Measurements from ENCODE around the gene PPFIBP1. TPM values are rescaled to one million over a fixed set of nuclear protein-coding genes. Genes with fewer than 3 reads are reported as not detected.

Gene PPFIBP1
- total RNA-seq, 1 donor from 2014 or later = 184 TPM

- DNase-seq (ENCODE audit: low spot score) = no peak
Measured at GRCh38 chr12:27614866-27615265, 90.9 kb downstream of the PPFIBP1 start.

GRCh38 chr12:27615331-27615891 lies 91.4 kb downstream of the PPFIBP1 start:
- Mint-ChIP-seq H3K4me1 (ENCODE audit: unreplicated experiment) (peaks cover 21% of the 10 kb centered on the region), H3K4me3 (ENCODE audit: unreplicated experiment) (no peak overlapping the region), H3K27me3 (ENCODE audit: unreplicated experiment) (peaks cover 1% of the 10 kb centered on the region), H3K36me3 (ENCODE audit: low read depth, unreplicated experiment) (peaks cover 20% of the 10 kb centered on the region), H3K9me3 (ENCODE audit: unreplicated experiment) (no peaks in the 10 kb centered on the region), H3K27ac (ENCODE audit: unreplicated experiment) (no peak overlapping the region)
- TF ChIP-seq CTCF (IDR thresholded peaks at IDR 0.05; ENCODE audit: unreplicated experiment) = no peak
- no peak for DNase-seq (ENCODE audit: low spot score)

More at GRCh38 chr12:27614866-27615265, 90.9 kb downstream of the PPFIBP1 start:
- no peak for TF ChIP-seq CTCF (IDR thresholded peaks at IDR 0.05; ENCODE audit: unreplicated experiment)
- Mint-ChIP-seq H3K27me3 (ENCODE audit: unreplicated experiment) (peaks cover 1% of the 10 kb centered on the region), H3K27ac (ENCODE audit: unreplicated experiment) (no peak overlapping the region), H3K4me1 (ENCODE audit: unreplicated experiment) (peaks cover 21% of the 10 kb centered on the region), H3K36me3 (ENCODE audit: low read depth, unreplicated experiment) (peaks cover 17% of the 10 kb centered on the region), H3K9me3 (ENCODE audit: unreplicated experiment) (no peaks in the 10 kb centered on the region), H3K4me3 (ENCODE audit: unreplicated experiment) (no peak overlapping the region)

GRCh38 chr12:27616356-27617142 lies 92.5 kb downstream of the PPFIBP1 start:
- H3K4me1 Mint-ChIP-seq (ENCODE audit: unreplicated experiment) = peaks cover 21% of the 10 kb centered on the region
- peaks cover 20% of the 10 kb centered on the region for H3K36me3 Mint-ChIP-seq (ENCODE audit: low read depth, unreplicated experiment)
- H3K4me3 Mint-ChIP-seq (ENCODE audit: unreplicated experiment) = no peak overlapping the region
- DNase-seq (ENCODE audit: low spot score) = no peak
- no peak for TF ChIP-seq CTCF (IDR thresholded peaks at IDR 0.05; ENCODE audit: unreplicated experiment)
- no peaks in the 10 kb centered on the region for H3K9me3 Mint-ChIP-seq (ENCODE audit: unreplicated experiment)
- H3K27me3 Mint-ChIP-seq (ENCODE audit: unreplicated experiment) = peaks cover 1% of the 10 kb centered on the region
- no peak overlapping the region for H3K27ac Mint-ChIP-seq (ENCODE audit: unreplicated experiment)

GRCh38 chr12:27618836-27619235 lies 94.8 kb downstream of the PPFIBP1 start:
- no peak for DNase-seq (ENCODE audit: low spot score)
- Mint-ChIP-seq H3K4me3 (ENCODE audit: unreplicated experiment) (no peak overlapping the region), H3K9me3 (ENCODE audit: unreplicated experiment) (no peaks in the 10 kb centered on the region), H3K27me3 (ENCODE audit: unreplicated experiment) (peaks cover 1% of the 10 kb centered on the region), H3K36me3 (ENCODE audit: low read depth, unreplicated experiment) (peaks cover 9% of the 10 kb centered on the region), H3K4me1 (ENCODE audit: unreplicated experiment) (peaks cover 22% of the 10 kb centered on the region), H3K27ac (ENCODE audit: unreplicated experiment) (no peak overlapping the region)
- no peak for TF ChIP-seq CTCF (IDR thresholded peaks at IDR 0.05; ENCODE audit: unreplicated experiment)

GRCh38 chr12:27619308-27619707 lies 95.3 kb downstream of the PPFIBP1 start:
- TF ChIP-seq CTCF (IDR thresholded peaks at IDR 0.05; ENCODE audit: unreplicated experiment) = no peak
- H3K36me3 Mint-ChIP-seq (ENCODE audit: low read depth, unreplicated experiment) = peaks cover 7% of the 10 kb centered on the region
- no peak overlapping the region for H3K4me3 Mint-ChIP-seq (ENCODE audit: unreplicated experiment)
- peaks cover 1% of the 10 kb centered on the region for H3K27me3 Mint-ChIP-seq (ENCODE audit: unreplicated experiment)
- no peaks in the 10 kb centered on the region for H3K9me3 Mint-ChIP-seq (ENCODE audit: unreplicated experiment)
- peaks cover 22% of the 10 kb centered on the region for H3K4me1 Mint-ChIP-seq (ENCODE audit: unreplicated experiment)
- H3K27ac Mint-ChIP-seq (ENCODE audit: unreplicated experiment) = no peak overlapping the region
- DNase-seq (ENCODE audit: low spot score) = no peak
